Endometrial microvascular endothelial cells (primary cell): ENCODE data around the gene RAB13. TPM values are rescaled to one million over a fixed set of nuclear protein-coding genes. Genes with fewer than 3 reads are reported as not detected.

Experiments
- in situ Hi-C: cut with HindIII; loops from 2 replicates; pipeline ENCODE4 v1.10.0; 2017; ENCODE audit warnings: low sequenced_read_pairs, low pct_unique_long_range_greater_than_20kb; ENCODE audit errors: inconsistent ontology term
- total RNA-seq: library from RNA; depleted of rRNA; stranded (reverse); fragments of >200 nt; gene quantifications from one replicate; pipeline ENCODE4 v1.2.3, GENCODE V29; 2015; ENCODE audit errors: inconsistent ontology term

RAB13 gene
- total RNA-seq, 1 donor from 2014 or later: 39.7 TPM

DNA sequence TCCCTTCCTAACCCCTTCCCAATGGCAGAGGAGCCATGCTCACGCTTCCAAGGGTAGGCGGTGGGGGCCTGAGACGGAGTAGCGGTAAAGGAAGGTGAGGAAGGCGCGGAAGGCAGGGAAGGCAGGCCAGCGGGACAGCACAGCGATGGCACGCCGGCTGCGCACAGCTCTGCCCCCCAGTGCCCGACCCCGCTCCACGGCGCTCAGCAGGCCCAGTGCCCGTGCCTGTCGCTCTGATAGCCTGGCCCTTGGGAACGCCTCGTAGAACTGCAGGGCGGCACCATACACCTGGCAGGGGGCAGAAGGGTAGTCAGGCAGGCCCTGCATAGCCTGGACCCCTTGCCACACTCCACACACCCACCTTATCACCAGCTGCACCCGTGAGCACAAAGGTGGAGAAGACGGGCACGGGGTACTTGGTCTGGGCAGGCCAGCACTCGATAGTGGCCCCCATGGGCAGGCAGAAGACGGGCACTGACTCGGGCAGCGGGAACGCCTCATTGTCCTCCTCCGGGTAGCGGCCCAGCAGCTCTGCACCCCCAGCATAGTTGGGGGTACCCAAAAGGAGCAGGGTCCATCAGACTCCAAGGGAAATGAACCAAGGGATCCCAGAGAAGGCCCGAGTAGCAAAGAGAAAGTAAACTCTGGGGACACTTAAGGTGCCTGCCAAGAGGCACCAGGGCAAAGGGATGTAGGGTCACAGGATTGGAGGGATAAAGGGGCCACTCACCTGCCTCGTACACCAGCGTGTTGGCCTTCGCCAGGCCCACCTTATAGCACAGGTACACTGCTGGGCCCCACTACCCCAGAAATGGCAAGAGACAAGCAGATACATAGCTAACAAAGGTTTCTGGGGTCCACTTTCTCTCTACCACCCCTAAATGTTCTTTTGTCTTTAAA, 44.1 kb downstream of the RAB13 start:
- in situ Hi-C loops: no loop called here

DNA sequence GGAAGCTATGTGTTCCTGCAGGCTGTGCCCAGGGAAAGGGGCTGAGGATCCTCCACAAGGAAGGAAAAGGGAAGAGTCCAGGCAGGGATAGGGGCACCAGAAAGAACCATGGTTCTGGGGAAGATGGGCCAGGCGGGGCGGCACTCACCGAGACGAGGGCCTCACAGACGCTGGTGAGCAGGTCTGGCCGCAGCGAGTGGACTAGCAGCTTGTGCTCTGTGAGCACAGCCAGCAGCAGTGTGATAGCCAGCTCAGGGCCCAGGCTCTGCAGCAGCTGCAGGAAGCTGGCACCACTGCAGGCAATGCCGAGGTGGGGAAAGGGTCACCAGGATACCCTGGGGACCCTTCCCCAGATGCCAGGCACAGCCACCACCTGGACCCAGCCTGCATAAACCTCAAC, 45.4 kb downstream of the RAB13 start:
- in situ Hi-C loops: no loop called here

DNA sequence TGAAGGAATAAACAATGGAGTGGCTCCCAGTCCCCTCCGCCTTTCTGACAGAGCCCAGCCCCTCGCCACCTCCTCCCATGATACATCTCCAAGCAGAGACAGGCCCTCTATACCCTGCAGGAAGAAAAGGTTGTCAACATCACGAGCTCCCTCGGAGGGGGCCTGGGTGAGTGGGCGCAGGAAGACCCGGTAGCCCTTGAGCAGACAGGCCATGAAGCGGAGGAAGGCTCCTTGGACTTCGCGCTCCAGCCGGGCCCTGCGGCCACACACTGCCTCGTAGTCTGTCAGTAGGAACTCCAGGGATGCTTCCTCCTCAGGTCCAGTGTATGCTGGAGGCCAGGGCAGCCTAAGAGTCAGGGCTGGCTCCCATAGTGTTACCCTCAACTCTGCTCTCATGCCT, 46.7 kb downstream of the RAB13 start:
- in situ Hi-C loops: no loop called here

DNA sequence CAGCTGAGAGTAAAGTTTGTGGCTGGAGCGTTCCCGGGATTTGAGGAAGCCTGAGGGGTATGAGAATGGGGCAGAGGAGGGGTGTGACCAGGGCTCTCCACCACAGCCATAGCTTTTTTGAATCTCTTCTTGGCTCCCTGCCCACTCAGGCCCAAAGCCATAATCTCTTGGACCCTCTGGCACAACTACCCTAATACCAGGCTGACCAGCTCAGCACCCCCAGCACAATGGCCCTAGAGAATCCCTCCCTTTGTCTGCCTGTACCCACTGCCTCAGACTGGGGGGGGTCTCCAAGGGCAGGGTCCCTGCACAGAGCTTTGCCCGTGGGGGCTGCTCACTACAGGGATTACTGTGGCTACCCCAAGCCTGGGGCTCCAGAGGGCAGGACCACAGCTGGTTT, 47.1 kb downstream of the RAB13 start:
- in situ Hi-C loops: no loop called here

DNA sequence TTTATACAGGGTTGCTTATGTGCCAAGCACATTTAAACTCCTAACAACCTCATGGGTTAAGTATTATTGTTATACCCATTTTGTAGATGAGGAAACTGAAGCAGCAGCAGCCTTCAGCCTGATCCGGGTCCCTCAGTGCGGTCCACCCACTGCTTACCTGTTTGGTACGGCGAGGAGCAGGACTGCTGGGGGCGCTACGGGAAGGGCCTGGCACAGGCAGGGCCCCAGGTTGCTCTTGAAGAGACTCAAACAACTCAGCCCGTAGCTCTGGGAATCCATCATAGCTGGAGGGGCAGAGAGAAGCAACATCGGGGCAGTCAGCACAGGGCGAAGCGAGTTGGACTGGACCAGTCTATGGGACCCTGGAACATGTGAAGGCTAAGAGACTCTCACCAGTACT, 48.8 kb downstream of the RAB13 start:
- in situ Hi-C loops: no loop called here

DNA sequence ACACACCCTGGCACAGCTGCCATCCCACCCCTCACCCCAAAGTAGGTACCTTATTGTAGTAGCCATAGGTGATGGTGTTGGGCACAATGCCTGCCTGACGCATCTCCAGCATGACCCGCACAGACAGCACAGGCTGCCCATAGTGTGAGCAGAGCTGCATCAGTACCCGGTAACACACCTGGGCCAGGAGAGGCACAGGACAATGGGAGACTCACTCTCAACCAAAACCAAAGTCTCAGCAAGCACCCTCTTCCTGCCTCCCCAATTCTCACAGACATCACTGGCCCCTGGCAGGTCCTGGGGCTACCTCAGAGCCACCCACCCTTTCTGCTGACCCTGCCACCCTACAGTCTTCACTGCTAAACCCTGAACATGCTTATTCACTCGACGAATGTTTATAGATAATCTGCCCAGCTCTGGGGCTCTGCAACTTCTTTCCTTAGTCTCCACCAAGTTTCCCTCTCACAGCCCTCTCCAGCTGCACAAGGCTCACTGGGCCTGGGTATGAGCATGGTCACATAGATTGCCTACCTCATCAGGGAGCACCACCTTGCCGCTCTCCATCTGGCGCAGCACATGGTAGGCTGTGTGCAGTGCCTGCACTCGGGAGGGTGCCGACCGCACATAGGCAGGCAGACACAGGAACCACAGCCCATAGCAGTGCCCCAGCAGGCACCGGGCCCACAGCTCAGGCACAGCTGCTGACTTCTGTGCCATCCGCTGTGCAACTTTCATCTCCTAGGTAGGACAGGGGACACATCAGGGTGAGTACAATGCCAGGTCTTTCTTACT, 49.9 kb downstream of the RAB13 start:
- in situ Hi-C loops: no loop called here

DNA sequence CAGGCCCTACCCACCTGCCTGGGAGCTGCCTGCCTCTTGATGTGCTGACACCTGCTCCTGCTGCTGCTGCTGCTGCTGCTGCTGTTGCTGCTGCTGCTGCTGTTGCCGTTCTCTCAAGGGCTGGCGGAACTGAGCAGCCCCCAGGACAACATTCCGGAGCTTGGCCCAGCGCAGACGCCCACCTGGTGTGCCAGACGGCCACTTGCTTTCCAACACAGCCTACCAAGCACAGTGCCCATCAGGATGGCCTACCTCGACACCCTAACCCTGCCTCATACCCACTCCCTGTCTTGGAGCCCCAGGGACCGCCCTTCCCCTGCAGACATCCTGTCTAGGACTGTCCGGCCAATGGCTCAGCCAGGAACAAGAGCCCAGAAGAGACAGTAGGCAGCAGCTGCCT, 51.4 kb downstream of the RAB13 start:
- in situ Hi-C loops: no loop called here

DNA sequence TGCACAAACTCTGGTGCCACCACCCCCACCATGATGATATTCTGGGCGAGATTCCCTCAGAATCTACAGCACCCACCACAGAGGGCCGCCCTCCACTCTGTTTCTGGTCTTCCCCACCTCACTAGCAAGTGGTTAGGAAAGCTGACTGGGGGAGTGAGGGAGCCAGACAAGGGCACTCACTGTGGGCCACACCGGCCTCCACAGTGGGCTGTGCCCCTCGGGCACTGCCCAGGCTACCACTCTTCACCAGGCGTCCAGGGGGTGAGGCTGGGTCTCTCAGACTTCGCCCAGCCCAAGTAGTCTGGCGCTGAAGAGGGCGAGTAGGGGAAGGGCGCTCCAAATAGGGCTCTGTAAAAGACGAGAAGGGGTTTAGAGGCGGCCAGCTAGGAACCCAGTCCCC, 52.2 kb downstream of the RAB13 start:
- in situ Hi-C loops: no loop called here

DNA sequence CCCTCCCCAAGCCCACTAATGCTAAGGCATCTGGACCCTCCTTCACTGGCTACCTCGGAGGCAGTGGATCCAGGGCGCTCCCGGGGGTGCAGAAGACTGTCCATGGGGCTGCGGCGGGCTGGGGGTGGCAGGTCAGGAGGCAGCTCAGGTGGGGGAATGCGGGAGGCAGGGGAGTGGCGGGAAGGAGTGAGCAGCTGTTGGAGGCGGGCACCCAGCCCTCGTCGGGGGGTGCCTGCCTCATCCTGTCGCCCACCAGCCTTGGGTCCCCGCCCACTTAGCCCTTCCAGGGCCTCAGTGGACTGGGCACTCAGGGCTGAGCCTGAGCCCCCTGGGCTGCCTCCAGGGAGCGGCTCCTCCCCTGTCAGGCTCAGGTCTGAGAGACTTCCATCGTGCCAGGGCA, 52.7 kb downstream of the RAB13 start:
- in situ Hi-C loops: no loop called here

DNA sequence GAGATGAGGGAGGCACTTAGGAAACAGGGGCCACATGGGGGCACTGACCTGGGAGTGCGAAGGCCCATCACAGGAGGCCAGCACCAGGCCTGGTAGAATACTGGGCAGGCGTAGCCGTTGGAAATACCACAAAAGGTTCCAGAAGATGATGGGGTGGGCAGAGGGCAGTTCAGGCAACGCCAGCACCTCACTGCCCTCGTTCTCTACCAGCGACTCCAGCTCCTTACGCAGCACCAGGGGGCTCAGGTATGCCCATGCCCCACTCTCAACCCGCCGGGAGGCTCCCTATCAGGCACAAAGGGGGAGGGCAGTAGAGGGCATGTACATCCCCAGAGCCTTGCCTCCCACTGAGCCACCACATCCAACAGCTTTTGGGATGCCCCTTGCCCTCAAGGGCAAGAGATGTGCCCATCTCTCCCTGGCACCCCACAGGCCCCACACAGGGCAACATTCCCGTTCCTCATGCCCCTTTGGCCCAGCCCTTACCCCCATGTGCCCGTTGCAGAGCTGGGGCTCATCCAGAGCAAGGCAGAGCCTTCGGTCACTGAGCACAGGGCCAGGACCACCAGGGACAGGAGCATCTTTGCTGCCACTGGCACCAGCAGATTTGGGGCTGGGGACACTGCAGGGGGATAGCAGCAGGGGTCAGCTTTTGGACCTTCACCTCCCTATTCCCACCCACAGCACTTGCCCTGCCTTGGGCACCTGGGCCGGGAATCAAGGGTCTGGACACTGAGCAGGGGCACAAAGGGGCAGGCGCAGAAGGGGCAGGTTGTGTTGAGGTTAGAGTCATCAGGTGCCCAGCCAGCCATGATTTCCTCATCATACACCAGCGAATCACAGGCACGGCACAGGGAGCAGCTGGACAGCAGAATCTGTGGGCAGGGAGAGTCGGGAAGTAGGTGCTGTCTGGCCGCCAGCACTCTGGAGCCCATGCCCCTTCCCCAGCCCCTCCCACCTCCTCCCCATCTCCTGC, 53.7 kb downstream of the RAB13 start:
- in situ Hi-C loops: no loop called here

Other genes starting within 250 kb of the RAB13 start
- 18.0 TPM for gene SLC27A3, start 210.9 kb downstream of the RAB13 start, total RNA-seq
- 7.4 TPM for gene GATAD2B, start 63.4 kb downstream of the RAB13 start, total RNA-seq
- gene DENND4B, start 39.6 kb downstream of the RAB13 start, total RNA-seq: 15.6 TPM
- gene CRTC2, start 27.7 kb downstream of the RAB13 start, total RNA-seq: 17.7 TPM
- gene SLC39A1, start 22.8 kb downstream of the RAB13 start, total RNA-seq: 108 TPM
- 6.0 TPM for gene CREB3L4, start 18.4 kb downstream of the RAB13 start, total RNA-seq
- 221 TPM for gene JTB, start 8.7 kb downstream of the RAB13 start, total RNA-seq
- 940 TPM for gene RPS27, start 4.4 kb upstream of the RAB13 start, total RNA-seq
- not detected for gene NUP210L, start 168.7 kb upstream of the RAB13 start, total RNA-seq
- 973 TPM for gene TPM3, start 205.8 kb upstream of the RAB13 start, total RNA-seq
- gene CFAP141, start 220.0 kb upstream of the RAB13 start, total RNA-seq: not detected
- gene UBAP2L, start 234.6 kb upstream of the RAB13 start, total RNA-seq: 82.6 TPM